Activated T-helper 1 cell treated with anti-CD3 and anti-CD28 coated beads, Interleukin-12 subunit alpha, Interleukin-12 subunit beta, Interleukin-2, Interleukin-4 antibody, amounts not matched to agents 30 ng/mL and 10 ng/mL and 1 ng/mL, durations not matched to agents 14 hours and 24 hours and 36 hours (primary cell): ENCODE results near the gene RPS6KC1. TPM values are rescaled to one million over a fixed set of nuclear protein-coding genes. Genes with fewer than 3 reads are reported as not detected.

Experiments used
- DNase-seq: peaks from one replicate; pipeline ENCODE4 v3.0.0; 2021; ENCODE audit warnings: low spot score
- H3K27ac Mint-ChIP-seq: one replicate; pipeline ENCODE4 v1.8.0; 2021; ENCODE audit warnings: mild to moderate bottlenecking, mixed read lengths
- H3K27me3 Mint-ChIP-seq: one replicate; pipeline ENCODE4 v1.8.0; 2022; ENCODE audit warnings: mild to moderate bottlenecking, moderate library complexity, mixed read lengths; ENCODE audit not compliant: insufficient read depth
- H3K36me3 Mint-ChIP-seq: one replicate; pipeline ENCODE4 v1.8.0; 2021; ENCODE audit warnings: low read depth, mixed read lengths
- H3K4me1 Mint-ChIP-seq: one replicate; pipeline ENCODE4 v1.8.0; 2021; ENCODE audit warnings: low read depth, mixed read lengths
- H3K4me3 Mint-ChIP-seq: one replicate; pipeline ENCODE4 v1.8.0; 2021; ENCODE audit warnings: mild to moderate bottlenecking, moderate library complexity, mixed read lengths
- H3K9me3 Mint-ChIP-seq: one replicate; pipeline ENCODE4 v1.8.0; 2021; ENCODE audit warnings: mixed read lengths
- intact Hi-C: fragments of 100-400 bp; cut with micrococcal nuclease; formaldehyde crosslinking; loops from one replicate; pipeline ENCODE4 v1.15.1; 2024
- total RNA-seq: library from RNA; stranded (reverse); gene quantifications from 2 replicates; pipeline ENCODE4 v1.2.3, GENCODE V29; 2022

RPS6KC1 gene
- total RNA-seq, 1 donor from 2014 or later: 7.5 TPM

- Mint-ChIP-seq H3K4me3 (no peak overlapping the region), H3K36me3 (peaks cover 4% of the 10 kb centered on the region), H3K9me3 (peaks cover 4% of the 10 kb centered on the region), H3K27ac (no peak overlapping the region), H3K27me3 (no peaks in the 10 kb centered on the region), H3K4me1 (no peaks in the 10 kb centered on the region)
- no peak for DNase-seq
- intact Hi-C loops: no loop called here
Observed at GRCh38 chr1:213060836-213061235, 9.8 kb downstream of the RPS6KC1 start.

DNA sequence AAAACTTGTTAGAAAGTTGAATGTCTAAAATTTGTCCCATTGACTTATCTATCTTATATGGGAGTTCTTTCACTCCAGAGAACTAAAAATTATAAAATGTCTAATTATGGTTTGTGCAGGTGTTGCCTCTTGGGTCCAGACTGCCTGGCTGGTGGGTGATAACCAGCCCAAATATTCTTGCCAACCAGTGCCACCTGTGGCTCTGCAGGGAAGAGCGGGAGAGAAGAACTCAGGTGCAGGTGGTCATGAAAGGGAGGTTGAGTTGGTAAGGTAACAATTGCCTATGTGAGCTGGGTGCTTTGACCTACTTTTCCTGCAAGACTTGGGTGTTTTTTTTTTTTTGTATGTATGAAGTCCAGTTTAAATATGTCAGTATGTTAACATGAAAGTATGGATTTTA is 10.2 kb downstream of the RPS6KC1 start:
- no peaks in the 10 kb centered on the region for H3K4me1 Mint-ChIP-seq
- no peak overlapping the region for H3K27ac Mint-ChIP-seq
- H3K4me3 Mint-ChIP-seq: no peak overlapping the region
- peaks cover 4% of the 10 kb centered on the region for H3K36me3 Mint-ChIP-seq
- intact Hi-C loops: no loop called here
- no peak for DNase-seq
- H3K9me3 Mint-ChIP-seq: peaks cover 4% of the 10 kb centered on the region
- no peaks in the 10 kb centered on the region for H3K27me3 Mint-ChIP-seq

GRCh38 chr1:213065800-213066199 is 14.8 kb downstream of the RPS6KC1 start:
- Mint-ChIP-seq H3K9me3 (no peaks in the 10 kb centered on the region), H3K27me3 (no peaks in the 10 kb centered on the region), H3K4me3 (no peak overlapping the region), H3K4me1 (peaks cover 10% of the 10 kb centered on the region), H3K36me3 (no peaks in the 10 kb centered on the region), H3K27ac (no peak overlapping the region)
- intact Hi-C loops: no loop called here
- DNase-seq: no peak

DNA sequence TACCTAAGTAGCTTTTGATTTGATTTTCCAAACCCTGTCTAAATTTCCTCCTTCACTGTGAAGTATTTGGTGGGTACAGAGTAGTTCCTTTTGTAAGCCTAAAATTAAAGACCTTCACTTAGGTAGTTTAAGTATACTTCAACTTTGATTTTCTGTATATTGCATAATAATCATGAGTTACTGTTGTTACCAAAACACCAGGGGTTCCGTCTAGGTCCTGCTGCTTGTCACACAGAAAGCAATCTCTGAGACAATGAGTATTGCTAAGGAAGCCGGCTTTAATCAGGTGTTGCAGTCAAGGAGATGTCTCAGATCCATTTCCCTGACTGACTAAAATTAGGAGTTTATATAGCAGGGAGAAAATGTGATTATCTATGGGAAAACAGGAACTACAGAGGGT is 15.3 kb downstream of the RPS6KC1 start:
- no peak for DNase-seq
- Mint-ChIP-seq H3K4me1 (peaks cover 13% of the 10 kb centered on the region), H3K36me3 (no peaks in the 10 kb centered on the region), H3K27me3 (no peaks in the 10 kb centered on the region), H3K27ac (no peak overlapping the region), H3K4me3 (no peak overlapping the region), H3K9me3 (no peaks in the 10 kb centered on the region)
- intact Hi-C loops: no loop called here

DNA sequence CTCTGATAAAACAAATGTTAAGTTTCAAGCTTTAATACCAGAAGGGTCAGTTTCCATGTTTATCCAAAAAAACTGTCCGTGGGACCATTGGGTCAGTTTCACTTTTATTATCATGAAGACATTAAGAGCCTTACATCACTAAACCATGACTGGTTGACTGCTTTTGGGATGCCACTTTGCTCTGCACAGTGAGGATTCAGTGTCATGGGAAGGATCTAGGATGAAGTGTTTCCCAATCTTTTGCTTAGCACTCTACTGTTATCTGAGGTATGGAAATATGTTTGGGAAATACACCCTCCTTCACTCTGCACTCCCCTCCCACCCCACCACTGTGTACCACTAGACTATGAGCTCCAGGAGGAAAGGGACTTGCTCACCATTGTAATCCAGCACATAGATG is 16.3 kb downstream of the RPS6KC1 start:
- Mint-ChIP-seq H3K27ac (no peak overlapping the region), H3K4me1 (peaks cover 21% of the 10 kb centered on the region), H3K27me3 (no peaks in the 10 kb centered on the region), H3K4me3 (no peak overlapping the region), H3K9me3 (no peaks in the 10 kb centered on the region), H3K36me3 (no peaks in the 10 kb centered on the region)
- no peak for DNase-seq
- intact Hi-C loops: no loop called here

DNA sequence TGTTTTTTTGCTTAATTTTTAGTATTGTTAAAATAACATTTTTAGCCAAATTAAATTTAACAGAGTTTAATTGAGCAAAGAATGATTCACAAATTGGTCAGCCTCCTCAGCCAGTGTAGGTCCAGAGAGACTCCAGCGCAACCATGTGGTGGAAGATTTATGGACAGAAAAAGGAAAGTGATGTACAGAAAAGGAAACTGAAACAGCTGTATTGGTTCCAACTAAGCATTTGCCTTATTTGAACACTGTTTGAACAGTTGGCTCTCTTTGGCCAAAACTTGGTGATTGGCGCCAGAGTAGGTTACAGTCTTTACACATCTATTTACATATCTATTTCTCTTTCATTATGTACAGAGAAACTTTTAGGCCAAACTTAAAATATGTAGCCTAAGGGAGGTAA is 19.4 kb downstream of the RPS6KC1 start:
- peak; percentile 17 for DNase-seq
- H3K4me1 Mint-ChIP-seq: peaks cover 32% of the 10 kb centered on the region
- intact Hi-C loops: loop anchor here (1.0 to 5.0 kb wide), 2 partner anchors 19 to 213 kb away; partner anchors contain the start of genes FLVCR1 and RPS6KC1
- H3K4me3 Mint-ChIP-seq: no peak overlapping the region
- H3K27ac Mint-ChIP-seq: peak overlapping the region; percentile 12
- H3K9me3 Mint-ChIP-seq: no peaks in the 10 kb centered on the region
- H3K27me3 Mint-ChIP-seq: no peaks in the 10 kb centered on the region
- no peaks in the 10 kb centered on the region for H3K36me3 Mint-ChIP-seq

DNA sequence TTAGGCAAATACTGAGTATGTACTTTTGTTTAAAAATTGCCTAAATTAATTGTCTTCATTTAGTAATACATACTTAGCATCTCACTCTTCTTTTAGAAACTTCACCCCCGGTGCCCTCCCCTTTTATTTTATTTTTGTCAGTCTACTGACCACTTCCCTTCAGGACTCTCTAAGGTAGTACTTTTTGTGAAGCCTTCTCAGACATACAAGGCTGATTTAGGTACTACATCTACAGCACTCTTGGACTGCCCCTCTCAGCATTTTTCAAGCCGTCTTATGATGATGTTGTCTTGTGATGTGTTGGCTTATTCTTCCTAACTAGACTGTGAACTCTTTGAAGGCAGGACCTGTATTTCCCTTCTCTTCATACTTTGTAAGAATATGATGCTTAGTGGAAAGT is 24.7 kb downstream of the RPS6KC1 start:
- Mint-ChIP-seq H3K4me1 (peaks cover 29% of the 10 kb centered on the region), H3K9me3 (no peaks in the 10 kb centered on the region), H3K36me3 (peaks cover 9% of the 10 kb centered on the region), H3K27me3 (no peaks in the 10 kb centered on the region), H3K27ac (no peak overlapping the region), H3K4me3 (no peak overlapping the region)
- no peak for DNase-seq
- intact Hi-C loops: no loop called here

DNA sequence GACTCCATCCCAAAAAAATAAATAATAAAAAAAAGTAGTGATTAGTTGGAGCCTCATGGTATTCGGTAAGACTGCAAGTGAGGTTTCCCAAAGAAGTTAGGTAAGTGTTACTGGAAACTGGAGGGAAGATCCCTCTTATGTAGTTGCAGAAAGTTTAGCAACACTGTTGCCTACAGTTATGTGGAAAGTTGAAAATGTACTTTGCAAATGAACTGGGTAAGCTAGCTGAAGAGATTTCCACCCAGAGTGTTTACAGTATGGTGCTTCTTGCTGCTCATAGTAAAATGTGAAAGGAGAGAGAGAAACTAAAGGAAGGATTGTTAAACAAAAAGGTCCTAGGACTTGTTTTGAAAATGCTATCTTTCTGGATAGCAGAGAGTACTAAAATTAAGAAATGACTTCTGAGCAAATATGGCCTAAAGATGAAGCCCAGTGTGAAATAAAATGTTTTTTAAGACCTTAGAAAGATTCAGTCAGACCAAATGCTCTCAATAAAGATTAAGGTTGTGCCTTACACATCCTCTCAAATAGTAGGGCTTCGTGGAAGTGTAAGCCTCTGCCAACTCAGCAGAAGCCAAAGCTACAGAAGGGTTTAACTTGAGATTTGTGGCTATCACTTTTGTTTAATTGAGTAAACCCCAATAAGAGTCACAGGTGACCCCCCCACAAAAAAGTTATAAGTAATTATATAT is 31.5 kb downstream of the RPS6KC1 start:
- intact Hi-C loops: no loop called here
- Mint-ChIP-seq H3K9me3 (peaks cover 7% of the 10 kb centered on the region), H3K4me3 (peak overlapping the region; percentile 41), H3K4me1 (peaks cover 51% of the 10 kb centered on the region), H3K27ac (peak overlapping the region; percentile 84), H3K36me3 (peaks cover 38% of the 10 kb centered on the region), H3K27me3 (no peaks in the 10 kb centered on the region)
- DNase-seq: no peak

- peak; percentile 42 for DNase-seq
- Mint-ChIP-seq H3K27me3 (no peaks in the 10 kb centered on the region), H3K4me3 (peak overlapping the region; percentile 36), H3K9me3 (peaks cover 7% of the 10 kb centered on the region), H3K4me1 (peaks cover 51% of the 10 kb centered on the region), H3K36me3 (peaks cover 43% of the 10 kb centered on the region), H3K27ac (peak overlapping the region; percentile 84)
- intact Hi-C loops: no loop called here
Observed at GRCh38 chr1:213083112-213083445, 32.0 kb downstream of the RPS6KC1 start.

DNA sequence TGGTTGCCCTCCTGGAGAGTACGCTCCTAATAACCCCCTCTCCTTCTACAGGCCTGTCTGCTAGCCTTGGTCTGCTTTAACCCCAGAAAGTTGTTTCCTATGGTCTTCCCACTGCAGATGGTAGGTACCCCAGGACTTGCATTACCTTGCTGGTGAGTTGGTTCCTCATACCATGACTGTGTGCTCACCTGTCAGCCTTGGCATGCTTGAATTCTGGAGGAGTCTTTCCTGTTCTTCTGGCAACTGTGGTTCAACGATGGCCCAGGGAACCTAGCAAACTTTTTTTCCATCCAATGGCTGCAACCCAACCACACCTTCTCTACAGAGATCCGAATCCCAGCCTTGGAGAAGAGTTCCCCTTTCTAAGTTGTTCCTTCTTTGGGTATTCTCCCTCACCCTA is 36.9 kb downstream of the RPS6KC1 start:
- peaks cover 7% of the 10 kb centered on the region for H3K9me3 Mint-ChIP-seq
- intact Hi-C loops: no loop called here
- DNase-seq: no peak
- no peaks in the 10 kb centered on the region for H3K27me3 Mint-ChIP-seq
- no peak overlapping the region for H3K27ac Mint-ChIP-seq
- H3K4me1 Mint-ChIP-seq: peaks cover 49% of the 10 kb centered on the region
- H3K36me3 Mint-ChIP-seq: peaks cover 38% of the 10 kb centered on the region
- no peak overlapping the region for H3K4me3 Mint-ChIP-seq

- peaks cover 38% of the 10 kb centered on the region for H3K36me3 Mint-ChIP-seq
- H3K4me3 Mint-ChIP-seq: no peak overlapping the region
- H3K27me3 Mint-ChIP-seq: no peaks in the 10 kb centered on the region
- intact Hi-C loops: no loop called here
- H3K27ac Mint-ChIP-seq: peak overlapping the region; percentile 10
- H3K4me1 Mint-ChIP-seq: peaks cover 44% of the 10 kb centered on the region
- H3K9me3 Mint-ChIP-seq: peaks cover 6% of the 10 kb centered on the region
- no peak for DNase-seq
Observed at GRCh38 chr1:213089924-213090677, 39.1 kb downstream of the RPS6KC1 start.

DNA sequence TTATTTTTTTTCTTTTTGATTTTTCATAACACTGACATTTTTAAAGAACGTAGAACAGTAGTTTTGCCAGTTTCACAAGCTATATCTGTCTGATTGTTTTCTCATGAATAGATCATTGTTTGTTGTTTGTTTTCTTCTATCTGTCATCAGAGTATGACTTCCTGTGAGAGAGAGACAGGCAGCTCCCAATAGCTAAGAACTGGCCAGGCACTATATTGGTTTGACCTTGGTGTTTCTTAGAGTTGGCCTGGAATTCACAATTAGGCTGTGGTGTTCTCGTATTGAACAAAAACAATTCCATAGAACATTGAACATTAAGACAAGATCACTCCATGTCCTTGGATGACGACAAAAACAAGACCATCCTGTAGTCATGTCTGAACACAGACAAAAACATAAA is 43.4 kb downstream of the RPS6KC1 start:
- Mint-ChIP-seq H3K36me3 (peaks cover 23% of the 10 kb centered on the region), H3K9me3 (no peaks in the 10 kb centered on the region), H3K27ac (no peak overlapping the region), H3K4me3 (no peak overlapping the region), H3K27me3 (no peaks in the 10 kb centered on the region), H3K4me1 (peaks cover 30% of the 10 kb centered on the region)
- DNase-seq: no peak
- intact Hi-C loops: no loop called here

DNA sequence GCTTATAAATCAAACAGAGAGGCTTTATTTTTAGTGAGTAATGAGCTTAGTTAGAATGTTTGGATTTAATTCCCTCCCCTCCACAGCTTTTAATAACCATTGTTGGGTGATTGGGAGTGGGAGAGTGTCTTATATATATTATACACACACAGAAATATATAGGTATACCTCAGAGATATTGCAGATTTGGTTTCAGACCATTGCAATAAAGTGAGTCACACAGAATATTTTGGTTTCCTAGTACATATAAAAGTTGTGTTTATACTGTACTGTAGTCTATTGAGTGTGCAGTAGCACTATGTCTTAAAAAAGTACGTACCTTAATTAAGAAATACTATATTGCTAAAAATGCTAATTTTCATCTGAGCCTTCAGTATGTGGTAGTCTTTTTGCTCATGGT is 44.4 kb downstream of the RPS6KC1 start:
- Mint-ChIP-seq H3K36me3 (peaks cover 25% of the 10 kb centered on the region), H3K27me3 (no peaks in the 10 kb centered on the region), H3K9me3 (no peaks in the 10 kb centered on the region), H3K27ac (no peak overlapping the region), H3K4me1 (peaks cover 20% of the 10 kb centered on the region), H3K4me3 (no peak overlapping the region)
- no peak for DNase-seq
- intact Hi-C loops: no loop called here
